Thoracic aorta (tissue), 2 donors: ENCODE data around the gene NODAL. TPM values are rescaled to one million over a fixed set of nuclear protein-coding genes. Genes with fewer than 3 reads are reported as not detected.

Experiments used
- ATAC-seq: fragments of 150-250 bp; one replicate; pipeline ENCODE4 v1.8.0; 2017; ENCODE audit warnings: low read depth; ENCODE audit not compliant: insufficient number of reproducible peaks, low FRiP score
- DNase-seq: peaks from one replicate; pipeline ENCODE4 v3.0.0-alpha.2; 2020; ENCODE audit warnings: low spot score
- H3K27ac ChIP-seq, 2 donors: fragments of 200-600 bp; sonication (generic); 1 replicate in 1 of 2; 2 replicates in 1 of 2; pipeline ENCODE4 v1.5.1; 2016; ENCODE audit warnings: mild to moderate bottlenecking in 2 of 2, moderate library complexity in 2 of 2
- H3K27me3 ChIP-seq: fragments of 200-600 bp; sonication (generic); replicated peaks from 2 replicates; pipeline ENCODE4 v1.6.0; 2016; ENCODE audit warnings: mild to moderate bottlenecking; ENCODE audit not compliant: insufficient read depth
- H3K36me3 ChIP-seq: fragments of 200-600 bp; sonication (generic); one replicate; pipeline ENCODE4 v1.5.1; 2016
- H3K4me1 ChIP-seq, 2 donors: fragments of 200-600 bp; sonication (generic); 1 replicate in 1 of 2; 2 replicates in 1 of 2; pipeline versions ENCODE4 v1.5.1 to v1.6.0; 2016; ENCODE audit warnings: low read depth in 2 of 2, mild to moderate bottlenecking in 1 of 2; ENCODE audit not compliant: control insufficient read depth in 1 of 2
- H3K4me3 ChIP-seq: fragments of 200-600 bp; sonication (generic); 2 replicates; pipeline ENCODE4 v1.5.1; 2016; ENCODE audit warnings: mild to moderate bottlenecking
- H3K9me3 ChIP-seq: fragments of 200-600 bp; sonication (generic); 2 replicates; pipeline ENCODE4 v1.5.1; 2016
- CTCF ChIP-seq: fragments of 200-600 bp; sonication (generic); IDR thresholded peaks from one replicate; pipeline ENCODE4 v1.5.1; 2019; ENCODE audit warnings: antibody characterized with exemption
- total RNA-seq, 2 donors: library from RNA; depleted of rRNA; stranded (reverse); fragments of >200 nt; gene quantifications; one replicate each; pipeline versions ENCODE4 v1.1.0 to v1.2.3, GENCODE V29; 2016

The NODAL gene
- total RNA-seq, 2 donors from 2014 or later = 0.27 TPM; not detected in 1

GRCh38 chr10:70418229-70418628 lies 23.3 kb downstream of the NODAL start:
- DNase-seq (no peak), ATAC-seq (no peak)
- H3K36me3 ChIP-seq = peaks cover 29% of the 10 kb centered on the region
- no peak overlapping the region for H3K27ac ChIP-seq
- H3K9me3 ChIP-seq = no peaks in the 10 kb centered on the region
- TF ChIP-seq CTCF = no peak
- peaks cover 0 to 8% of the 10 kb centered on the region in 2 donors for H3K4me1 ChIP-seq
- H3K4me3 ChIP-seq = no peak overlapping the region
- H3K27me3 ChIP-seq = no peaks in the 10 kb centered on the region

- H3K4me3 ChIP-seq = no peak overlapping the region
- ATAC-seq (no peak), DNase-seq (no peak)
- no peaks in the 10 kb centered on the region for H3K9me3 ChIP-seq
- TF ChIP-seq CTCF = no peak
- peaks cover 26% of the 10 kb centered on the region for H3K36me3 ChIP-seq
- no peaks in the 10 kb centered on the region for H3K27me3 ChIP-seq
- no peak overlapping the region for H3K27ac ChIP-seq
- peaks cover 0 to 11% of the 10 kb centered on the region in 2 donors for H3K4me1 ChIP-seq
Observed at GRCh38 chr10:70417568-70417967, 23.9 kb downstream of the NODAL start.

GRCh38 chr10:70412356-70412755 lies 29.1 kb downstream of the NODAL start:
- H3K27me3 ChIP-seq = no peaks in the 10 kb centered on the region
- H3K36me3 ChIP-seq = no peaks in the 10 kb centered on the region
- no peaks in the 10 kb centered on the region for H3K9me3 ChIP-seq
- H3K4me3 ChIP-seq = no peak overlapping the region
- no peak for TF ChIP-seq CTCF
- H3K27ac ChIP-seq = no peak overlapping the region
- peaks cover 10 to 42% of the 10 kb centered on the region in 2 donors for H3K4me1 ChIP-seq
- DNase-seq (no peak), ATAC-seq (no peak)

- H3K36me3 ChIP-seq = no peaks in the 10 kb centered on the region
- no peaks in the 10 kb centered on the region for H3K27me3 ChIP-seq
- no peak overlapping the region for H3K4me3 ChIP-seq
- H3K4me1 ChIP-seq = peaks cover 23 to 57% of the 10 kb centered on the region in 2 donors
- no peak for DNase-seq
- no peak overlapping the region for H3K27ac ChIP-seq
- ATAC-seq = no peak
- no peaks in the 10 kb centered on the region for H3K9me3 ChIP-seq
- TF ChIP-seq CTCF = no peak
Observed at GRCh38 chr10:70410608-70411007, 30.9 kb downstream of the NODAL start.

GRCh38 chr10:70409772-70410171 lies 31.7 kb downstream of the NODAL start:
- no peak for TF ChIP-seq CTCF
- peaks cover 24 to 57% of the 10 kb centered on the region in 2 donors for H3K4me1 ChIP-seq
- no peaks in the 10 kb centered on the region for H3K36me3 ChIP-seq
- no peak for DNase-seq
- H3K27me3 ChIP-seq = no peaks in the 10 kb centered on the region
- no peaks in the 10 kb centered on the region for H3K9me3 ChIP-seq
- H3K27ac ChIP-seq = no peak overlapping the region
- H3K4me3 ChIP-seq = no peak overlapping the region
- no peak for ATAC-seq
